HG03442 (cell line): ENCODE results near the gene RAP1A.
"Not testable (repeated sequence)": the region's sequence is repeated elsewhere in the genome, so short reads cannot be mapped to it uniquely, and the experiment has no call there.

Experiments
- ATAC-seq: cut with Tn5 transposase; IDR thresholded peaks from one replicate; pipeline ENCODE4 v1.9.1; 2021; ENCODE audit warnings: mild to moderate bottlenecking, moderate library complexity; ENCODE audit not compliant: unreplicated experiment

Gene RAP1A

GRCh38 chr1:111735321-111735720 is 115.7 kb downstream of the RAP1A start:
- no peak for ATAC-seq

DNA sequence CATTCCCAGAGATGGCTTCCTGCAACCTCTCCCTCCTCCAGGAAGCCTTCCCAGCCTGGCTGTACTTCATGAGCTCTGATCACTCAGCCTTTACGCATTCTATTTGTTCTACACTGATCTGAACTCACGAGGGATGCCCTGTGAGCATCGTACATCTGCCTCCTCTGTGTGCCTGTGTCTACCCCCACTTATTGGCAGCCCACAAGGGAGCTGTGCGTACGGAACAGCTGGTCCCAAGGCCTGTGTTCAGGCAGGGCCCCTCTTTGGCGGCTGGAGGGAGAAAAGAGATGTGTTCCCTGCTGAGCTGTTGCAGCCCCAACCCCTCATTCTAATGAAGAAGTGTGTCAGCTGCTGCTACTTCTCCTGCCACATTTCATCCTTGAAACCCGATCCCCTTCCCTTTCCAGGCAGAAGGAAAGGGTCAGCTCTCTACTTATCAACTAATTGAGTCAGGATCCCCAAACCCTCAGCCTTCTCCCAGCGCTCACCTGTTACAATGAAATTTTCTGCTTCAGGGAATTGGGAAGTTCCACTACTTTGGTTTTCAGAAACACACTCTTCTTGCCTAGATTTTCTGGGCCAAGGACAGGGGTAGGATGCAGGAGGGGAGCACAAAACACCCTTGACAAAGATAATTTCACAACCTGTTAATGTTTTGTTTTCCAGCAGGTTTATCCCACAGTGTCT is 116.4 kb downstream of the RAP1A start:
- ATAC-seq: no peak

GRCh38 chr1:111736548-111737215 is 117.1 kb downstream of the RAP1A start:
- no peak for ATAC-seq

DNA sequence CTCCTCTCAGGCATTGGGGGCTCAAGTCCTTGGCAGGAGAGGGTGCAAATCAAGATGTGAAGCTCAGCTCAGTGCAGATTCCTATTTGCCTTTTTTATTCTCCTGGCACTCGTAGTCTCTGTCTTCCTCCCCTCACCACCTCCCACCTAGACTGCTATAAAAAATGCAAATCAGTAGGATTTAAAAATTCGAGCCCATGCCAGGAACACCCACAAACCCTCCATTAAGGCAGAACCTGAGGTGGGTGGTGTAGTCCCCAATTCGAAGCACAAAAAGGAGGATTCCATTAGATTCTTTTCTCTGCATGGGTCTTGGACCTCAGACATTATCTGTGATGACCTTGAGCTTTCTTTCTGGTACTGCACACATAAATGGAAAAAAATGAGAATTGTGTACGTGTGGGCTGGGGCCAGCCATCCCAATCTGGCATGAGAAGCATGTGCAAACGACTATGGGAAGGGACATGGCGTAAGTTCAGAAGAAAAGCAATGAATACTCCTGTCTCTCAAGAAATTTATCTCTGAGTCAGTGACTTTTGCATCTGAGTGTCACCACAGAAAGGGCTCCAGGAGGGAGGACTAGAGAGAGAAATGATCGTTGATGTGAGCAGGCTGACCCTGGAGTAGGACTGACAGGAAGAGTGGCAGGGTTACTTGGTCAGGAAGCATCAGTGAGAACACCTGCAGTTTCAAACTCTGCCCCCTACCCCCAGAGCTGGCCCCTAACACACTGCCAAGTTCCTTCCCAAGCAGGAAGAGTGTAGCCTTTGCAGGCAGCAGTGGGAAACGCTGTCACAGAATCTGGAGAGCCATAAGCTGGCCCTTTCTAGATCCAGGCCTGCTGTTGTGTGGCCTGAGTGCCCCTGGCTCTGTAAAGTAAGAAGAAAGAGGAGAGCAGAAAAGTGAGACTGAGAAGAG is 117.9 kb downstream of the RAP1A start:
- no peak for ATAC-seq

DNA sequence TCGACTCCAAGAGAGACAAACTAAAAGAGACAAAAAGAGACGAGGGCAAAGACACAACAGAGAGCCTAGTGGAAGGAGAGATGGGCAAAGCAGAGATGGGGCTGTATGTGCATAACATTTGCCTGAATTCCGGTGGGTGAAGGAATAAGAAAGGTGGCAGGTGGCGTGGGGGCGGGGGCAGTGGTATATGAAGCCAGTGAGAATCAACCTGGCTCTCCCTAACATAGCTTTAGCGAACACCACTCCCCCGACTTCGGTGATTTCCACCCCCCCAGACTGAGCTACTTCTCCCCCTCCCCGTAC is 118.5 kb downstream of the RAP1A start:
- no peak for ATAC-seq

GRCh38 chr1:111738436-111739193 is 119.0 kb downstream of the RAP1A start:
- ATAC-seq: peak; percentile 38

GRCh38 chr1:111739194-111739924 is 119.8 kb downstream of the RAP1A start, which contains the start of gene INKA2:
INKA2 (minus strand) TSS chr1:111739395; CDS start chr1:111739242, 153 bp downstream.
- peak; percentile 77 for ATAC-seq

- peak; percentile 2 for ATAC-seq
These were observed 120.6 kb downstream of the RAP1A start for GRCh38 chr1:111739925-111740765.

- ATAC-seq: not testable (repeated sequence)
These were observed 122.7 kb downstream of the RAP1A start for GRCh38 chr1:111742292-111742691.

- ATAC-seq: no peak
These were observed 123.5 kb downstream of the RAP1A start for GRCh38 chr1:111742938-111743549.

- ATAC-seq: no peak
These were observed 124.1 kb downstream of the RAP1A start for GRCh38 chr1:111743679-111744101.

DNA sequence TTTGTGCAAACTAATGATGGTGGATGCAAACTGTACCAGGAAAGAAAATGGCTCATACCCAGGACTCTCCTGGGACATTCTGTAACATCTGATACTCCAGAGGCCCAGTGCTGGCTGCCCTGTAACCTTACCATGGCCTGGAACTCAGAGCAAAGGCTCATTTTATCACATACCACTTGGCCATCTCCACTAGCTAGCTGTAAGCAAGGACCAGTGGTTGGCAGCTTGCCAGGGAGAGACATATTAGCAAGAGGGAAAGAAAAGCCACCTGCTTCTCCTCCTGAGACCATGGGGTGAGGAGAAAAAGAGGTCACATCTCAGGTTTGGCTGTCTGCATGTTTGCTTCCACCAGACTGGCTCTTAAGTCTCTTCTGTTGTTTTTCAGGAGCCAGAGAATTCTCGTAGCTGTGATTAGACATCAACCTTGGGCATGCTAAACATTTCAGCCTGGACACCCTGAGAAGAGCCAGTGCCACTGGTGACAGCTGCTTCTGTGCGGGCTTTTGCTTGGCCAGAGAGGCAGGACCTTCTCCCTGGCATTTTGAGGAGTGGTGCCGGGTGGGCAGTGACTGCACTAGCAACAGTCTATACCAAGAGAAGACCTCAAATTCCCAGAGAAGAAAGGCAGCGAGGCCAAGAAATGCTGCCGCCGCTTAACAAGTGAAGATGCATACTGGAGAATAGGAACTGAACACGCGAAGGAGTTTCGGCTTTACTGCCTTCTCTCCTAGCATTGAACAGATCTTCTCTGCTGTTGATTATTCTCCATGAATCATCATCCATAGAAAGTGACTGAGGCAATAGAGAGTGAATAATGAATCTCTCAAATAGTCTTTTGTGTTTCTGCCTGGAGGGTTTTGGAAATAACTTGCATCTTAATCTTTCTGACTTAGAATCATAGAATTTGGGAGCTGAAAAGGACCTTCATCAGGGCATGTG is 126.4 kb downstream of the RAP1A start:
- ATAC-seq: no peak

GRCh38 chr1:111746614-111746999 is 127.0 kb downstream of the RAP1A start:
- ATAC-seq: no peak

DNA sequence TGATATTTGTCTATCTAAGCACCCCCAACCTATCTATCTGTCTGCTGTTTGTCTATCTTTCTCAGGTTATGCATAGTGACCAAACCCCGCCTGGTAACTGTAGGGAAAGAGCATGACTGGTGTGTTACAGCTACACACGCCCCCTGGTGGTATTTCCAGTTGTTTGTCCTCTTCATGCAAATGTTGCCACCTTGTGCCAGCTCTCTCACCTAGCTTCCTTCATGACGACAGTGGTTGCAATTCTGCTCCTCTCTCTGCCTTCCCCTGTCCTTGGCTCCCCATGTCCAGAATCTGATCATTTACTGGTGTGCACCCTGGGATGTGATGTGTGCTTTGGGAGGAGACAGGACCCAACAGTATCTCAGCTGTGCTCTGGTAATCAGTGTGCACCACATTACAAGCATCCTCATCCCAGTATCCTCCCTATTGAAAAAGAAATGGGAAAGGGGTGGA is 127.7 kb downstream of the RAP1A start:
- ATAC-seq: no peak

DNA sequence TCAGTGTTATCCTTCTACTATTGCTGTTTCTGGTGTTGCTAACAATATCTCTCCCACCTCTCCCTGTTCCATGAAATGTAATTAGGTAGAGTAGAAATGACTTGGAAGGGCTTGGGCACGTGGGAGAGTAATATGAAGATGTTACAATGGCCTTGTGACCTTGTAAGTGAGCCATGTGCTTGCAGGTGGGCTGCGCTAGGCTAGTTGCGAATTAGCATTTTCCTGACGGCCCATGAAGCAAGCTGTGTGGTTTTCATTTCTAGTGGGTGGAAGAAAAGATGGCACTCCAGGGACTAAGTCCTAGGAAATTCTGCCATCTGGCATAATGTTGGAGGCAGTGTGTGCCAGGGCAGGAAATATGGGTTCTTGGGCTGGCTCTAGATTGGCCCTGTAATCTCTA is 128.4 kb downstream of the RAP1A start:
- ATAC-seq: no peak

GRCh38 chr1:111749628-111750027 is 130.0 kb downstream of the RAP1A start:
- no peak for ATAC-seq

- ATAC-seq: no peak
These were observed 131.3 kb downstream of the RAP1A start for GRCh38 chr1:111750856-111751255.
